ENCODE data around the gene CD44. TPM values are rescaled to one million over a fixed set of nuclear protein-coding genes. Genes with fewer than 3 reads are reported as not detected.

Gene CD44
- total RNA-seq, 4 donors from 2014 or later: 211 to 319 (median 266) TPM

DNA sequence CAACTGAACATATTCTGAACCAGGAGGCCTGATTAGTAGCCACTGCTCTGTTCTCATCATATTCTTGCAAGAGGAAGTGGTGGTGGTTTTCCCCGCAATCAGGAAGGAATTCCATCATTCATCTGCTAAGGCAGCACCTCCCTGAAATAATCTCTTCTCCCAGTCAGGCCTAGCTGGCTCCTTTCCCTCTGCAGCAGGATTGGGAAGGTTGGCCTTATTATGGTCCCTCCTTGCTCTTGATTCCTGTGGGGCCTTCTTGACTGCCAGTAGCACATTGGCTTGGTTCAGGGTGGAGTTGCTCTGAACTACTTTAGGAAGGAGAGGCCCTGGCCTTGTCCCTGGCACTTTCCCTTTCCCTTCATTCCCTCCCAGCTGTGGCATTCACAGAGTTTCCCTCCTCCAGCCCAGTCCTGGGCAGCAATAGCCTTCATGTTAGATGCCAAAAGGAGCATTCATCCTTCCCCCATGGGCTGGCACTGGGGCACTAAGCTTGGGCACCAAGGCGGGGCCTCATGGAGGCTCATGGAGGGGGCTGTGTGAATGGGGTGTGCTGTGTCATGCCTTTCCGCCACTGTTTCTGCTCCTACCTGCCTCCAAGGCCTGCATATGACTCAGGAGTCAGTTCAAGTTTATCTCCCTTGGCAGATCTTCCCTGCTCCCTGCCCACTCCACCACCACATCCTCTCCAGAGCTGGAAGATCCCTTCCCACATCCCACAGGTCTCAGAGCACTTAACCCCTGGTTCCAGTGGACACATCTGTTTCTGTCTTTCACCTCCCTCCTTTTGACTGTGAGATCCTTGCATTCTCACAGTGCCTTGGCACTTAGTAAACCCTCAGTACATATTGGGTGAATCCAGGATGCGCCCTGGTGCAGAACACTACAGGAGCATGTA lies 27.6 kb upstream of the CD44 start:
- peaks cover 0 to 39% (median 15%) of the 10 kb centered on the region in 3 donors for H3K4me1 ChIP-seq
- no peak overlapping the region for H3K4me3 ChIP-seq
- peak; percentile 38 for ATAC-seq
- 50% methylated on average over 2 of the region's 4 CpGs for WGBS, 2 donors (ENCODE audit: low coverage in 1 of 2)
- no peaks in the 10 kb centered on the region for H3K36me3 ChIP-seq
- no peaks in the 10 kb centered on the region for H3K27me3 ChIP-seq
- no peaks in the 10 kb centered on the region for H3K9me3 ChIP-seq
- H3K27ac ChIP-seq: no peak overlapping the region
- no peak for TF ChIP-seq POLR2AphosphoS5 (IDR thresholded peaks at IDR 0.05)
- TF ChIP-seq POLR2A (IDR thresholded peaks at IDR 0.05): no peak
- no peak for TF ChIP-seq CTCF (IDR thresholded peaks at IDR 0.05)
- TF ChIP-seq EP300 (IDR thresholded peaks at IDR 0.05): no peak

DNA sequence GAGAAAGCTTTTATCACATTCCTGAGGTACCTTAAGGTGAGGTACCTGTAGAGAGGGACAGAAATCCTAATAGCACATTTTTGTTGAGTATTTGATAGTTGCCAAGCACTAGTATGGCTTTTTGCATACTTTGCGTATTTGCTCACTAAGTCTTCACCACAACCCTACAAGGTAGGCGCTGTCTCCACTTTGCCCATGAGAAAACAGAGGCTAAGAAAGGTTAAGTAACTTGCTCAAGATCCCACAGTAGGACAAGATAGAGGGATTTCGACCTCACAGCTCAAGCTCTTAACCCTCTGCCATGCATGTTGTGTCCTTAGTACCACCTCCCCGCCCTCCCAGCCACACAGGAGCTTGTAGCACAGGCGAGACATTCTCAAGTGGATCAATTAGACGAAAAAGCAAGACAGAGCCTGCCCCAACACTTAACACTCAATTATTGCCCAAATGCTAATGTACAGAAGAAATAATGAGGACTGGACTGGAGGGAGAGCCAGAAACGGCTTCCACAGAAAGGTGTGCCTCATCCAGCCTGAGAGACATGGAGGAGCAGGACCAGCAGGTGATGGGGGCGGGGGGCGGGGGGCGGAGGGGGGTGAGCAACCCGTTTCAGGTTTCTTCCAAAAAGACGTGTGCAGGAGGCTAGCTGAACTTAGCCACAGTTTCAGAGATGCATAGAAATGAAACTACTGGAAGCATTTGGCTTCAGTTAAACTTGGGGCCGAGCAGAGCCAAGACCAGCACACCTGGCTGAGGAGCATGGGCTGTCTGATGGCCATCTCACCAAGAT lies 26.7 kb upstream of the CD44 start:
- 85 to 86% methylated on average over 6 of the region's 13 CpGs for WGBS, 2 donors (ENCODE audit: low coverage in 1 of 2)
- Histone ChIP-seq H3K36me3 (no peaks in the 10 kb centered on the region), H3K27me3 (no peaks in the 10 kb centered on the region), H3K4me3 (no peak overlapping the region), H3K4me1 (peaks cover 0 to 42% (median 20%) of the 10 kb centered on the region in 3 donors), H3K9me3 (no peaks in the 10 kb centered on the region), H3K27ac (no peak overlapping the region)
- no peak for ATAC-seq
- TF ChIP-seq POLR2A (IDR thresholded peaks at IDR 0.05) (no peak), CTCF (IDR thresholded peaks at IDR 0.05) (no peak), POLR2AphosphoS5 (IDR thresholded peaks at IDR 0.05) (no peak), EP300 (IDR thresholded peaks at IDR 0.05) (no peak)

DNA sequence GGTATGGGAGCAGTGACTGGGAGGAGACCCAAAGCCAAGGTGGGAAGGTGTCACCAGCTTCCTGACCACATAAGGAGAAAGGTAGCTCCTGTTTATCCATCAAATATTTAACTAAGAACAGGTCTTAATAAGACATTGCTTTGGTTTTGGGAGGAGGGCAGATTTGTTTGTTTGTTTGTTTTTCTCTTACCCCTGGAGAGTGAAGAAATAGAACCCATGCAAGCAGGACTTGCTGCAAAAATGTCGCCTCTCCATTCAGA lies 26.2 kb upstream of the CD44 start:
- Histone ChIP-seq H3K36me3 (no peaks in the 10 kb centered on the region), H3K9me3 (no peaks in the 10 kb centered on the region), H3K27me3 (no peaks in the 10 kb centered on the region), H3K4me3 (no peak overlapping the region), H3K27ac (no peak overlapping the region), H3K4me1 (peaks cover 0 to 48% (median 20%) of the 10 kb centered on the region in 3 donors)
- ATAC-seq: no peak
- TF ChIP-seq POLR2A (IDR thresholded peaks at IDR 0.05): no peak
- WGBS, 2 donors (ENCODE audit: low coverage in 1 of 2): 88 to 100% methylated on average over 1 of the region's 1 CpG

- no peak for ATAC-seq
- no peak overlapping the region for H3K4me3 ChIP-seq
- H3K9me3 ChIP-seq: no peaks in the 10 kb centered on the region
- no peaks in the 10 kb centered on the region for H3K36me3 ChIP-seq
- H3K4me1 ChIP-seq: peaks cover 0 to 49% (median 20%) of the 10 kb centered on the region in 3 donors
- H3K27ac ChIP-seq: no peak overlapping the region
- H3K27me3 ChIP-seq: no peaks in the 10 kb centered on the region
- 85 to 93% methylated on average over 2 of the region's 9 CpGs for WGBS, 2 donors (ENCODE audit: low coverage in 1 of 2)
- TF ChIP-seq POLR2AphosphoS5 (IDR thresholded peaks at IDR 0.05): no peak
- TF ChIP-seq CTCF (IDR thresholded peaks at IDR 0.05): no peak
These were observed 23.9 kb upstream of the CD44 start for GRCh38 chr11:35114906-35115687.

DNA sequence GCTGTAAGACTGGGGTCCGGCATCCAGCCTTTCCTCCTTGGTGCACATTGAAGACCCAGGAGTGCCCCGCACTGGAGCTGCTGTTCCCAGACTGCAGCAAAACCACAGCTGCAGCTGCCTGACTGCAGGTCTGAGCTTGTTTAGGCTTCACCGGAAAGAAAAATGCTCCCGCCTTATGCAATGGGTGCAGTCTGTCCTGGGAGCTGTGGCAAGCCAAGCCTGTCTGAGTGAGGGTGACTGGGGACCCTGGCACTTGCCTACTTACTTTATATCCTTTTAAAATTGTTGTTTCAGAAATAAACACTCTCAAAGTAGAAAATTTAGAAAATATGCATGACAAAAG lies 23.3 kb upstream of the CD44 start:
- Histone ChIP-seq H3K27me3 (no peaks in the 10 kb centered on the region), H3K9me3 (no peaks in the 10 kb centered on the region), H3K27ac (no peak overlapping the region), H3K36me3 (no peaks in the 10 kb centered on the region), H3K4me3 (no peak overlapping the region), H3K4me1 (peaks cover 0 to 46% (median 19%) of the 10 kb centered on the region in 3 donors)
- no peak for ATAC-seq
- TF ChIP-seq CTCF (IDR thresholded peaks at IDR 0.05): no peak
- no peak for TF ChIP-seq POLR2A (IDR thresholded peaks at IDR 0.05)
- no peak for TF ChIP-seq POLR2AphosphoS5 (IDR thresholded peaks at IDR 0.05)
- TF ChIP-seq EP300 (IDR thresholded peaks at IDR 0.05): no peak
- 83% methylated on average over 3 of the region's 4 CpGs; no CpG with 5 or more reads in 1 of the 2 donors for WGBS, 2 donors (ENCODE audit: low coverage in 1 of 2)

Data from gastroesophageal sphincter (tissue), 4 donors.